Liver (tissue), 9 donors: ENCODE measurements around the gene MED14. TPM values are rescaled to one million over a fixed set of nuclear protein-coding genes. Genes with fewer than 3 reads are reported as not detected.

Source experiments
- DNase-seq: peaks from one replicate; pipeline ENCODE4 v3.0.0-alpha.2; 2017; ENCODE audit warnings: low spot score
- H3K27ac ChIP-seq, 2 donors: one replicate each; pipeline ENCODE4 v1.7.0; 2013; ENCODE audit warnings: inconsistent platforms in 2 of 2, low read length in 2 of 2, control low read depth in 1 of 2, low read depth in 1 of 2, mild to moderate bottlenecking in 1 of 2
- H3K27me3 ChIP-seq, 4 donors: one replicate each; pipeline versions ENCODE4 v1.6.1 to v1.7.0; 2013; ENCODE audit warnings: low read length in 3 of 4, inconsistent platforms in 1 of 4, mild to moderate bottlenecking in 1 of 4, moderate library complexity in 1 of 4; ENCODE audit not compliant: control insufficient read depth in 4 of 4, insufficient read depth in 4 of 4
- H3K36me3 ChIP-seq, 4 donors: one replicate each; pipeline versions ENCODE4 v1.6.1 to v1.7.0; 2013; ENCODE audit warnings: low read length in 3 of 4, mild to moderate bottlenecking in 3 of 4, low read depth in 1 of 4, moderate library complexity in 1 of 4; ENCODE audit not compliant: control insufficient read depth in 4 of 4, insufficient read depth in 3 of 4
- H3K4me1 ChIP-seq, 4 donors: one replicate each; pipeline versions ENCODE4 v1.6.1 to v1.7.0; 2013; ENCODE audit warnings: low read length in 3 of 4, mild to moderate bottlenecking in 3 of 4, moderate library complexity in 1 of 4; ENCODE audit not compliant: control insufficient read depth in 4 of 4, insufficient read depth in 4 of 4
- H3K4me3 ChIP-seq, 3 donors: one replicate each; pipeline versions ENCODE4 v1.6.1 to v1.7.0; 2013; ENCODE audit warnings: low read length in 3 of 3, control low read depth in 1 of 3, low read depth in 1 of 3, mild to moderate bottlenecking in 1 of 3
- H3K9ac ChIP-seq, 2 donors: one replicate each; pipeline ENCODE4 v1.7.0; 2013; ENCODE audit warnings: low read length in 2 of 2, mild to moderate bottlenecking in 2 of 2, moderate library complexity in 2 of 2, control low read depth in 1 of 2, low read depth in 1 of 2
- H3K9me3 ChIP-seq, 4 donors: one replicate each; pipeline versions ENCODE4 v1.6.1 to v1.7.0; 2013; ENCODE audit warnings: low read length in 3 of 4; ENCODE audit not compliant: control insufficient read depth in 4 of 4
- EGR1 ChIP-seq, 2 donors: IDR thresholded peaks; 2 replicates each; pipeline ENCODE4 v1.6.1; 2016 to 2018; ENCODE audit warnings: antibody characterized with exemption in 2 of 2, low read depth in 2 of 2
- FOXA1 ChIP-seq: IDR thresholded peaks from 2 replicates; pipeline ENCODE4 v1.6.1; 2016; ENCODE audit warnings: antibody characterized with exemption
- FOXA2 ChIP-seq: IDR thresholded peaks from 2 replicates; pipeline ENCODE4 v1.6.1; 2016; ENCODE audit warnings: antibody characterized with exemption
- HNF4A ChIP-seq, 2 donors: conservative IDR thresholded peaks; 2 replicates each; pipeline ENCODE4 v1.6.1; 2016; ENCODE audit warnings: antibody characterized with exemption in 2 of 2, mild to moderate bottlenecking in 2 of 2
- HNF4G ChIP-seq: IDR thresholded peaks from 2 replicates; pipeline ENCODE4 v1.6.1; 2016; ENCODE audit warnings: antibody characterized with exemption
- JUND ChIP-seq, 2 donors: IDR thresholded peaks; 2 replicates each; pipeline ENCODE4 v1.6.1; 2016; ENCODE audit warnings: antibody characterized with exemption in 2 of 2
- NR2F2 ChIP-seq: IDR thresholded peaks from 2 replicates; pipeline ENCODE4 v1.6.1; 2016; ENCODE audit warnings: antibody characterized with exemption
- RAD21 ChIP-seq, 2 donors: IDR thresholded peaks; 2 replicates each; pipeline ENCODE4 v1.6.1; 2016; ENCODE audit warnings: antibody characterized with exemption in 2 of 2, mild to moderate bottlenecking in 2 of 2
- RXRA ChIP-seq, 2 donors: IDR thresholded peaks; 2 replicates each; pipeline ENCODE4 v1.6.1; 2017 to 2018; ENCODE audit warnings: antibody characterized with exemption in 2 of 2, mild to moderate bottlenecking in 1 of 2
- SP1 ChIP-seq: IDR thresholded peaks from 2 replicates; pipeline ENCODE4 v1.6.1; 2018; ENCODE audit warnings: antibody characterized with exemption, mild to moderate bottlenecking
- TAF1 ChIP-seq: conservative IDR thresholded peaks from 2 replicates; pipeline ENCODE4 v1.6.1; 2016; ENCODE audit warnings: antibody characterized with exemption, mild to moderate bottlenecking
- YY1 ChIP-seq: IDR thresholded peaks from 2 replicates; pipeline ENCODE4 v1.6.1; 2016; ENCODE audit warnings: antibody characterized with exemption, mild to moderate bottlenecking
- WGBS: extraction: QIAGEN DNeasy Blood & Tissue Kit; methylation state at CpG from one replicate; pipeline ENCODE4 v1.1.7; 2013; 5-methylcytosine and 5-hydroxymethylcytosine counted together
- polyA plus RNA-seq, 2 donors: library from polyadenylated mRNA; stranded (reverse) in 1 of 2; unstranded in 1 of 2; fragments of 200-250 nt in 1 of 2; fragments of >200 nt in 1 of 2; fragmentation: Nextera tagmentation in 1 of 2; extraction: Ambion mirVana in 1 of 2; gene quantifications; one replicate each; pipeline versions ENCODE4 v1.2.1 to v1.2.3, GENCODE V29; 2013 to 2015
- total RNA-seq, 2 donors: library from RNA; depleted of rRNA; stranded (reverse); fragments of >200 nt; gene quantifications; one replicate each; pipeline ENCODE4 v1.2.3, GENCODE V29; 2014
- TF ChIP-seq, protein P1 (sequence below): IDR thresholded peaks from 2 replicates; pipeline ENCODE4 v1.6.1; 2016; ENCODE audit warnings: antibody characterized with exemption
- TF ChIP-seq, protein P2 (sequence below): IDR thresholded peaks from 2 replicates; pipeline ENCODE4 v1.6.1; 2016; ENCODE audit warnings: antibody characterized with exemption, mild to moderate bottlenecking
- TF ChIP-seq, protein P3 (sequence below): fragments of 150-350 bp; IDR thresholded peaks from 2 replicates; pipeline ENCODE4 v1.5.1; 2017; ENCODE audit warnings: improper control_type of control experiment, low read depth, low read length; ENCODE audit not compliant: missing input control
- TF ChIP-seq, protein P4 (sequence below): IDR thresholded peaks from 2 replicates; pipeline ENCODE4 v1.6.1; 2016; ENCODE audit warnings: antibody characterized with exemption
- donor health status: healthy.
- donor health status: healthy.
- donor health status: healthy.
- donor health status: healthy.
- donor health status: healthy.

The MED14 gene
- total and polyA plus RNA-seq, 4 donors: 5.5 to 20.1 (median 7.0) TPM

DNA sequence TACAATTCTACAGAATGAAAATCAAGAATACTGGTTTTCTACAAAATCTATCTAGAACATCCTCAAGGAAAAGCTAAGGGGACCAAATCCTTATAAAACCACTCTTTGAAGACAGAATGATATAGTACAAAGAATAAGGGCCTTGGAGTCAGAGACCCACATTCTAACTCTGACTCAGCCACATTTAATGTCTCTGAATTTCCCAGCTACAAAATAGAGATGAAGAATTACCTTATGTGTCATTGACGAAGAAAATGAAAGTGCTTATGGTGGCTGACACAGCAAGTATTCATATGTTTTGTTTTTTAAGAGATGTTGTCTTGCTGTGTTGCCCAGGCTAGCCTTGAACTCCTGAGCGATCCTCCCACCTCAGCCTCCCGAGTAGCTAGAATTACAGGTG, 52.1 kb downstream of the MED14 start:
- peaks cover 0 to under 1% (median 0%) of the 10 kb centered on the region in 4 donors for H3K4me1 ChIP-seq
- TF ChIP-seq, protein P1, sequence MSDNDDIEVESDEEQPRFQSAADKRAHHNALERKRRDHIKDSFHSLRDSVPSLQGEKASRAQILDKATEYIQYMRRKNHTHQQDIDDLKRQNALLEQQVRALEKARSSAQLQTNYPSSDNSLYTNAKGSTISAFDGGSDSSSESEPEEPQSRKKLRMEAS: no peak
- TF ChIP-seq TAF1: no peak
- TF ChIP-seq FOXA2: no peak
- no peak for TF ChIP-seq RXRA (IDR thresholded peaks at IDR 0.05)
- no peak for TF ChIP-seq NR2F2
- TF ChIP-seq JUND (IDR thresholded peaks at IDR 0.05): no peak
- TF ChIP-seq RAD21 (IDR thresholded peaks at IDR 0.05): no peak
- no peak for TF ChIP-seq EGR1 (IDR thresholded peaks at IDR 0.05; ENCODE audit: low read depth in 2 of 2)
- no peak for TF ChIP-seq HNF4A (conservative IDR thresholded peaks at IDR 0.05)
- TF ChIP-seq, protein P2, sequence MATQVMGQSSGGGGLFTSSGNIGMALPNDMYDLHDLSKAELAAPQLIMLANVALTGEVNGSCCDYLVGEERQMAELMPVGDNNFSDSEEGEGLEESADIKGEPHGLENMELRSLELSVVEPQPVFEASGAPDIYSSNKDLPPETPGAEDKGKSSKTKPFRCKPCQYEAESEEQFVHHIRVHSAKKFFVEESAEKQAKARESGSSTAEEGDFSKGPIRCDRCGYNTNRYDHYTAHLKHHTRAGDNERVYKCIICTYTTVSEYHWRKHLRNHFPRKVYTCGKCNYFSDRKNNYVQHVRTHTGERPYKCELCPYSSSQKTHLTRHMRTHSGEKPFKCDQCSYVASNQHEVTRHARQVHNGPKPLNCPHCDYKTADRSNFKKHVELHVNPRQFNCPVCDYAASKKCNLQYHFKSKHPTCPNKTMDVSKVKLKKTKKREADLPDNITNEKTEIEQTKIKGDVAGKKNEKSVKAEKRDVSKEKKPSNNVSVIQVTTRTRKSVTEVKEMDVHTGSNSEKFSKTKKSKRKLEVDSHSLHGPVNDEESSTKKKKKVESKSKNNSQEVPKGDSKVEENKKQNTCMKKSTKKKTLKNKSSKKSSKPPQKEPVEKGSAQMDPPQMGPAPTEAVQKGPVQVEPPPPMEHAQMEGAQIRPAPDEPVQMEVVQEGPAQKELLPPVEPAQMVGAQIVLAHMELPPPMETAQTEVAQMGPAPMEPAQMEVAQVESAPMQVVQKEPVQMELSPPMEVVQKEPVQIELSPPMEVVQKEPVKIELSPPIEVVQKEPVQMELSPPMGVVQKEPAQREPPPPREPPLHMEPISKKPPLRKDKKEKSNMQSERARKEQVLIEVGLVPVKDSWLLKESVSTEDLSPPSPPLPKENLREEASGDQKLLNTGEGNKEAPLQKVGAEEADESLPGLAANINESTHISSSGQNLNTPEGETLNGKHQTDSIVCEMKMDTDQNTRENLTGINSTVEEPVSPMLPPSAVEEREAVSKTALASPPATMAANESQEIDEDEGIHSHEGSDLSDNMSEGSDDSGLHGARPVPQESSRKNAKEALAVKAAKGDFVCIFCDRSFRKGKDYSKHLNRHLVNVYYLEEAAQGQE: no peak
- TF ChIP-seq HNF4G: no peak
- no peak overlapping the region for H3K9ac ChIP-seq
- no peak overlapping the region for H3K4me3 ChIP-seq
- 92% methylated on average over 3 of the region's 3 CpGs for WGBS
- H3K27me3 ChIP-seq: no peaks in the 10 kb centered on the region
- H3K27ac ChIP-seq: no peak overlapping the region
- no peak for DNase-seq
- peaks cover 0 to 26% (median 16%) of the 10 kb centered on the region in 4 donors for H3K36me3 ChIP-seq
- no peaks in the 10 kb centered on the region for H3K9me3 ChIP-seq

DNA sequence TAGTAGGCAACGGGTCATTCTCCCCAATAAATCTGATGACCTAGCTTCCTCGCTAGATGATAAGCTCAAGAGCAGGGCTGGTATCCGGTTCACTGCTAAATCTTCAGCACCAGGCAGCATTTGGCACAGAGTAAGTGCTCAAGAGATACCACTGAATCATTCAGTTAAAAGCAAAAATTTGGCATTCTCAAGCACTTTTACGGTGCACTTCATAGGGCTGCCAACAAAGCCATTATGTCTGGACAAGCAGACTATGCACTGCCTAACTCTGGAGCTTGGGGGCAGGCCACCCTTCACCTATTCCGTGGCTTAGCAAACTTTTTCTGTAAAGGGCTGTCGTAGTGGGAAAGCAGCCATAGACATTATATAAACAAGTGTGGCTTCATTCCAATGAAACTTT, 64.2 kb downstream of the MED14 start:
- Histone ChIP-seq H3K4me3 (no peak overlapping the region), H3K9me3 (no peaks in the 10 kb centered on the region), H3K27ac (peak overlapping the region; percentile 42 to 61), H3K27me3 (no peaks in the 10 kb centered on the region), H3K9ac (peak overlapping the region in 1 of 2 donors; percentile 13), H3K4me1 (peaks cover 0 to 13% (median 8%) of the 10 kb centered on the region in 4 donors), H3K36me3 (peaks cover 2 to 29% (median 20%) of the 10 kb centered on the region in 4 donors)
- 24% methylated on average over 6 of the region's 6 CpGs for WGBS
- no peak for DNase-seq
- TF ChIP-seq SP1: peak; percentile 55
- TF ChIP-seq RAD21 (IDR thresholded peaks at IDR 0.05): peak; percentile 15 to 27
- TF ChIP-seq HNF4A (conservative IDR thresholded peaks at IDR 0.05): peak in 1 of 2 donors; percentile 28
- TF ChIP-seq TAF1: no peak
- TF ChIP-seq RXRA (IDR thresholded peaks at IDR 0.05): peak; percentile 28 to 38
- peak; percentile 18 for TF ChIP-seq YY1

DNA sequence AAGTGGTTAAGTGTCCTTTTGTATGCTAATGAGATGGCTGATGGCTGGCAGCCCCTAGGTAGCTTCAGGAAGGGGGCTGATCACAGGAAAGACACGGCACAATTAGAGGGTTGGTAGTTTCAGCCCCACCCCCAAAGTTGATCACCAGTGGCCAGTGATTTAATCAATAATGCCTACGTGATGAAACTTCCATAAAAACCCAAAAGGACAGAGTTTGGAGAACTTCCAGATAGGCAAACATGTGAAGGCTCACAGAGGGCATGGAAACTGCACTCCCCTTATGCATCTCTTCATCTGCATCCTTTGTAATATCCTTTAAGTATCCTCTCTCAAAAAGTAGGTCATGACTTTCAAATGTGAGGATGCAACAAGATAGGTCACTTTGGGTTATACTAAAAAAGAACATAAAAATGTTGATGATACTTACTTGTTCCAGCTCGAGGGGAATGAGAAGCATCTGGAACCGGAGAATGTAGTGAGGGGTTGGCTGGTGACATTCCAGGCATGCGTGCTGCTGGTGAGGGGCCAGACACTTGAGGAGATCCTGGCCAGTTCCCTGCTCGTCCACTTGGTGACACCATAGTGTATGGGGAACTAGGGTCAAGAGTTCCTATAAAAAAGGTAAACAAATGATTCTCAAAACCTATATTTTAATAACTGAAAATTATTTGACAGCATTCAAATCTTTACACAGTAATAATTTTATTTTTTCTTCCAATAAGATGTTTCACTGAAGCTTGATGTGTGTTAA, 71.3 kb downstream of the MED14 start:
- Histone ChIP-seq H3K27me3 (no peaks in the 10 kb centered on the region), H3K27ac (peak overlapping the region in 1 of 2 donors; percentile 42), H3K9me3 (no peaks in the 10 kb centered on the region), H3K4me1 (peaks cover 0 to 8% (median 4%) of the 10 kb centered on the region in 4 donors), H3K36me3 (peaks cover 2 to 27% (median 16%) of the 10 kb centered on the region in 4 donors), H3K4me3 (no peak overlapping the region), H3K9ac (no peak overlapping the region)
- 38% methylated on average over 6 of the region's 6 CpGs for WGBS
- peak in 1 of 2 donors; percentile 24 for TF ChIP-seq RXRA (IDR thresholded peaks at IDR 0.05)
- TF ChIP-seq, protein P1: peak; percentile 40
- no peak for TF ChIP-seq TAF1
- TF ChIP-seq, protein P3, sequence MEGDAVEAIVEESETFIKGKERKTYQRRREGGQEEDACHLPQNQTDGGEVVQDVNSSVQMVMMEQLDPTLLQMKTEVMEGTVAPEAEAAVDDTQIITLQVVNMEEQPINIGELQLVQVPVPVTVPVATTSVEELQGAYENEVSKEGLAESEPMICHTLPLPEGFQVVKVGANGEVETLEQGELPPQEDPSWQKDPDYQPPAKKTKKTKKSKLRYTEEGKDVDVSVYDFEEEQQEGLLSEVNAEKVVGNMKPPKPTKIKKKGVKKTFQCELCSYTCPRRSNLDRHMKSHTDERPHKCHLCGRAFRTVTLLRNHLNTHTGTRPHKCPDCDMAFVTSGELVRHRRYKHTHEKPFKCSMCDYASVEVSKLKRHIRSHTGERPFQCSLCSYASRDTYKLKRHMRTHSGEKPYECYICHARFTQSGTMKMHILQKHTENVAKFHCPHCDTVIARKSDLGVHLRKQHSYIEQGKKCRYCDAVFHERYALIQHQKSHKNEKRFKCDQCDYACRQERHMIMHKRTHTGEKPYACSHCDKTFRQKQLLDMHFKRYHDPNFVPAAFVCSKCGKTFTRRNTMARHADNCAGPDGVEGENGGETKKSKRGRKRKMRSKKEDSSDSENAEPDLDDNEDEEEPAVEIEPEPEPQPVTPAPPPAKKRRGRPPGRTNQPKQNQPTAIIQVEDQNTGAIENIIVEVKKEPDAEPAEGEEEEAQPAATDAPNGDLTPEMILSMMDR: peak; percentile 17
- peak; percentile 20 for TF ChIP-seq SP1
- TF ChIP-seq, protein P4, sequence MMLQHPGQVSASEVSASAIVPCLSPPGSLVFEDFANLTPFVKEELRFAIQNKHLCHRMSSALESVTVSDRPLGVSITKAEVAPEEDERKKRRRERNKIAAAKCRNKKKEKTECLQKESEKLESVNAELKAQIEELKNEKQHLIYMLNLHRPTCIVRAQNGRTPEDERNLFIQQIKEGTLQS: peak; percentile 65
- peak; percentile 36 to 41 for TF ChIP-seq HNF4A (conservative IDR thresholded peaks at IDR 0.05)
- TF ChIP-seq YY1: no peak
- TF ChIP-seq FOXA1: no peak
- peak; percentile 11 for TF ChIP-seq HNF4G
- TF ChIP-seq RAD21 (IDR thresholded peaks at IDR 0.05): peak; percentile 3 to 19
- DNase-seq: no peak
